ENCODE results near the gene SLC12A3. TPM values are rescaled to one million over a fixed set of nuclear protein-coding genes. Genes with fewer than 3 reads are reported as not detected.

Gene SLC12A3
- total and polyA plus RNA-seq, 2 experiments from 2014 or later: not detected

- Histone ChIP-seq H3K4me1 (ENCODE audit: low read depth) (peaks cover 13% of the 10 kb centered on the region), H3K27me3 (no peaks in the 10 kb centered on the region), H3K36me3 (peaks cover 10% of the 10 kb centered on the region), H3K9me3 (ENCODE audit: low read depth) (no peaks in the 10 kb centered on the region), H3K4me3 (no peak overlapping the region), H3K27ac (peak overlapping the region; percentile 2)
- TF ChIP-seq, protein P1, sequence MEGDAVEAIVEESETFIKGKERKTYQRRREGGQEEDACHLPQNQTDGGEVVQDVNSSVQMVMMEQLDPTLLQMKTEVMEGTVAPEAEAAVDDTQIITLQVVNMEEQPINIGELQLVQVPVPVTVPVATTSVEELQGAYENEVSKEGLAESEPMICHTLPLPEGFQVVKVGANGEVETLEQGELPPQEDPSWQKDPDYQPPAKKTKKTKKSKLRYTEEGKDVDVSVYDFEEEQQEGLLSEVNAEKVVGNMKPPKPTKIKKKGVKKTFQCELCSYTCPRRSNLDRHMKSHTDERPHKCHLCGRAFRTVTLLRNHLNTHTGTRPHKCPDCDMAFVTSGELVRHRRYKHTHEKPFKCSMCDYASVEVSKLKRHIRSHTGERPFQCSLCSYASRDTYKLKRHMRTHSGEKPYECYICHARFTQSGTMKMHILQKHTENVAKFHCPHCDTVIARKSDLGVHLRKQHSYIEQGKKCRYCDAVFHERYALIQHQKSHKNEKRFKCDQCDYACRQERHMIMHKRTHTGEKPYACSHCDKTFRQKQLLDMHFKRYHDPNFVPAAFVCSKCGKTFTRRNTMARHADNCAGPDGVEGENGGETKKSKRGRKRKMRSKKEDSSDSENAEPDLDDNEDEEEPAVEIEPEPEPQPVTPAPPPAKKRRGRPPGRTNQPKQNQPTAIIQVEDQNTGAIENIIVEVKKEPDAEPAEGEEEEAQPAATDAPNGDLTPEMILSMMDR (IDR thresholded peaks at IDR 0.05; ENCODE audit: low read depth, low read length): no peak
- no peak for DNase-seq (ENCODE audit: low read depth in 1 of 2, low spot score in 1 of 2)
These were observed 65.7 kb downstream of the SLC12A3 start for GRCh38 chr16:56930486-56931270.

- peaks cover 17% of the 10 kb centered on the region for H3K36me3 ChIP-seq
- H3K27ac ChIP-seq: peak overlapping the region; percentile 97
- no peaks in the 10 kb centered on the region for H3K9me3 ChIP-seq (ENCODE audit: low read depth)
- TF ChIP-seq, protein P1 (IDR thresholded peaks at IDR 0.05; ENCODE audit: low read depth, low read length): no peak
- H3K27me3 ChIP-seq: no peaks in the 10 kb centered on the region
- peak overlapping the region; percentile 2 for H3K4me3 ChIP-seq
- no peak for DNase-seq (ENCODE audit: low read depth in 1 of 2, low spot score in 1 of 2)
- peaks cover 13% of the 10 kb centered on the region for H3K4me1 ChIP-seq (ENCODE audit: low read depth)
These were observed 66.4 kb downstream of the SLC12A3 start for GRCh38 chr16:56931271-56931891.

- Histone ChIP-seq H3K9me3 (ENCODE audit: low read depth) (no peaks in the 10 kb centered on the region), H3K27me3 (no peaks in the 10 kb centered on the region), H3K36me3 (peaks cover 24% of the 10 kb centered on the region), H3K27ac (peak within 1 kb of the TSS; percentile 97), H3K4me3 (peak within 1 kb of the TSS; percentile 85), H3K4me1 (ENCODE audit: low read depth) (peaks cover 13% of the 10 kb centered on the region)
- peak; percentile 98 to 99 for DNase-seq (ENCODE audit: low read depth in 1 of 2, low spot score in 1 of 2)
- TF ChIP-seq, protein P1 (IDR thresholded peaks at IDR 0.05; ENCODE audit: low read depth, low read length): peak; percentile 11
These were observed 67.1 kb downstream of the SLC12A3 start, which contains the start of gene HERPUD1 for GRCh38 chr16:56931892-56932720. TSS of gene HERPUD1 (plus strand) at chr16:56932142. CDS start at chr16:56932245, 103 bp downstream.

DNA sequence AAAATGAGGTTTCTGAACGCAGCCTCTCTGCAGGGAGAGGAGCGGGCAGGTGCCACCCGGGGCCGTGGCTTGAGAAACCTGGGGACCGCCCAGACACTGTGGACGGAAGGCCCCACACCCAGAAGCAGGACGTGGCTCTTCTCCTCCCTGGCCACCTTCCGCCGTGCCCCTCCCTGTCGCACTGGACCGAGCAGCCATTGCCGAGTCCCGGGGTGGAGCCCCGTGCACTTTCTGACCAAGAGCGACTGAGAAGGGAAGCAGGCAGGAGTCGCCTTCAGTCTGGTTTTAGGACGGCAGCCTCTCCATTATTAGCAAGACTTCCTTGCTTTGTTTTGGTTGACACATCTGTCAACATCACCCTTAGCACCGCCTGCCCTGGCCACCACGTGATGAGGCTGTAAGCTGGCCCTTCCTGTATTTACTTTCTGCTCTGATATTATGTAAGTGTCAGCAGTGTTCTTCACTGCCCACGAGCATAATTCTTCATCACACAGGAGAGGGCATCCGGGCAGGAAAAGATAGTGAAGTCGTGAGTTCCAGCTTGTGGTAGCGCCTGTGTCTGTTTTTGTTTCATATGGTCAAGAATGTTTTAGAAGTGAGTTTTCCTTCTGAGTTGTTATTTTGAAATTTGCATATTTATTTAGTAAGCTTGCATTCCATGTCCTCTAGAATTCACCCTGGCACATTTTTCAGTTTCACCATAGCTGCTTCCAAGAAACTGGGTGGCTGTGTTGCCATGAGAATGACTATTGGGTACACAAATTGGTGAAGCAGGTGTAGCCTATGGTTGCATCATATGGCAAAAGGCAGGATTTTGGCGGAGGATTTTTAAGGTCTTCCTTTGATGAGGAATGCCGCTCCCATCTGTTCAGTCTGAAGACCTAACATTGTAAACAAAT is 68.0 kb downstream of the SLC12A3 start:
- Histone ChIP-seq H3K9me3 (ENCODE audit: low read depth) (no peaks in the 10 kb centered on the region), H3K4me3 (peak overlapping the region; percentile 85), H3K27ac (peak overlapping the region; percentile 97), H3K4me1 (ENCODE audit: low read depth) (peaks cover 13% of the 10 kb centered on the region), H3K27me3 (no peaks in the 10 kb centered on the region), H3K36me3 (peaks cover 32% of the 10 kb centered on the region)
- peak; percentile 70 to 81 for DNase-seq (ENCODE audit: low read depth in 1 of 2, low spot score in 1 of 2)
- TF ChIP-seq, protein P1 (IDR thresholded peaks at IDR 0.05; ENCODE audit: low read depth, low read length): no peak
